ENCODE data around the gene BCL2L12.

Gene BCL2L12

GRCh38 chr19:49676136-49676783 is 10.5 kb downstream of the BCL2L12 start (continued):
- TF ChIP-seq CSRNP3 (CRISPR knock-in tag; IDR thresholded peaks at IDR 0.05): no peak
- TF ChIP-seq POU6F1 (CRISPR knock-in tag; IDR thresholded peaks at IDR 0.05; ENCODE audit: borderline replicate concordance, low read depth): no peak

- peak; percentile 81 for ATAC-seq
- TF ChIP-seq ZFP30 (CRISPR knock-in tag; IDR thresholded peaks at IDR 0.05): no peak
- no peak for TF ChIP-seq ZNF70 (CRISPR knock-in tag; IDR thresholded peaks at IDR 0.05)
- no peak for TF ChIP-seq ZNF565 (CRISPR knock-in tag; conservative IDR thresholded peaks at IDR 0.05; ENCODE audit: low read depth)
- no peak for TF ChIP-seq PATZ1 (CRISPR knock-in tag; IDR thresholded peaks at IDR 0.05; ENCODE audit: borderline replicate concordance)
- no peak for TF ChIP-seq CSRNP3 (CRISPR knock-in tag; IDR thresholded peaks at IDR 0.05)
- no peak for TF ChIP-seq ZC3H10 (CRISPR knock-in tag; IDR thresholded peaks at IDR 0.05)
- TF ChIP-seq ISL1 (CRISPR knock-in tag; IDR thresholded peaks at IDR 0.05): no peak
- TF ChIP-seq ESRRG (CRISPR knock-in tag; IDR thresholded peaks at IDR 0.05): no peak
- TF ChIP-seq CREB5 (CRISPR knock-in tag; IDR thresholded peaks at IDR 0.05; ENCODE audit: low read depth): no peak
- TF ChIP-seq PPARA (CRISPR knock-in tag; IDR thresholded peaks at IDR 0.05; ENCODE audit: borderline replicate concordance): no peak
- TF ChIP-seq TSHZ2 (CRISPR knock-in tag; IDR thresholded peaks at IDR 0.05): no peak
- no peak for TF ChIP-seq GLIS3 (CRISPR knock-in tag; IDR thresholded peaks at IDR 0.05)
- TF ChIP-seq TCF4 (CRISPR knock-in tag; IDR thresholded peaks at IDR 0.05; ENCODE audit: borderline replicate concordance): no peak
- no peak for TF ChIP-seq POU6F1 (CRISPR knock-in tag; IDR thresholded peaks at IDR 0.05; ENCODE audit: borderline replicate concordance, low read depth)
Observed at GRCh38 chr19:49676784-49677230, 11.1 kb downstream of the BCL2L12 start.

- ATAC-seq: peak; percentile 13
- TF ChIP-seq CREB5 (CRISPR knock-in tag; IDR thresholded peaks at IDR 0.05; ENCODE audit: low read depth): no peak
- no peak for TF ChIP-seq RARB (CRISPR knock-in tag; IDR thresholded peaks at IDR 0.05)
- peak; percentile 51; the same call in 1 of the 2 replicates for TF ChIP-seq PATZ1 (CRISPR knock-in tag; IDR thresholded peaks at IDR 0.05; ENCODE audit: borderline replicate concordance)
- 0 out of 2 replicates have a peak, but pooled peaks have one; percentile 29 for TF ChIP-seq ZFP30 (CRISPR knock-in tag; IDR thresholded peaks at IDR 0.05)
Observed at GRCh38 chr19:49677231-49677900, 11.6 kb downstream of the BCL2L12 start, which contains the start of gene PRMT1. Gene PRMT1, plus strand, starts transcription at chr19:49677271. Its CDS starts 10 bp downstream, at chr19:49677281.
